ENCODE results near the gene DOCK3. TPM values are rescaled to one million over a fixed set of nuclear protein-coding genes. Genes with fewer than 3 reads are reported as not detected.

The DOCK3 gene
- polyA plus RNA-seq, 1 donor: 0.81 TPM

GRCh38 chr3:50978991-50979667, 304.4 kb downstream of the DOCK3 start:
- no peak for DNase-seq
- H3K4me3 ChIP-seq (ENCODE audit: low read length): no peak overlapping the region
- no peaks in the 10 kb centered on the region for H3K9me3 ChIP-seq (ENCODE audit: control insufficient read depth, low read depth, low read length)
- H3K36me3 ChIP-seq (ENCODE audit: control insufficient read depth, insufficient read depth, low read length): no peaks in the 10 kb centered on the region
- no peak overlapping the region for H3K27ac ChIP-seq (ENCODE audit: low read length)
- no peaks in the 10 kb centered on the region for H3K4me1 ChIP-seq (ENCODE audit: control insufficient read depth, insufficient read depth, low read length)
- WGBS (ENCODE audit: insufficient coverage, low lambda C conversion rate): no CpG with 5 or more reads among the region's 15 CpGs
- H3K27me3 ChIP-seq (ENCODE audit: control insufficient read depth, insufficient read depth, low read length): no peaks in the 10 kb centered on the region

- Histone ChIP-seq H3K4me3 (ENCODE audit: low read length) (no peak overlapping the region), H3K27ac (ENCODE audit: low read length) (no peak overlapping the region), H3K36me3 (ENCODE audit: control insufficient read depth, insufficient read depth, low read length) (no peaks in the 10 kb centered on the region), H3K9me3 (ENCODE audit: control insufficient read depth, low read depth, low read length) (no peaks in the 10 kb centered on the region), H3K4me1 (ENCODE audit: control insufficient read depth, insufficient read depth, low read length) (no peaks in the 10 kb centered on the region), H3K27me3 (ENCODE audit: control insufficient read depth, insufficient read depth, low read length) (no peaks in the 10 kb centered on the region)
- DNase-seq: no peak
- WGBS (ENCODE audit: insufficient coverage, low lambda C conversion rate): no CpG with 5 or more reads among the region's 9 CpGs
Measured at GRCh38 chr3:50982540-50983325, 308.0 kb downstream of the DOCK3 start.

DNA sequence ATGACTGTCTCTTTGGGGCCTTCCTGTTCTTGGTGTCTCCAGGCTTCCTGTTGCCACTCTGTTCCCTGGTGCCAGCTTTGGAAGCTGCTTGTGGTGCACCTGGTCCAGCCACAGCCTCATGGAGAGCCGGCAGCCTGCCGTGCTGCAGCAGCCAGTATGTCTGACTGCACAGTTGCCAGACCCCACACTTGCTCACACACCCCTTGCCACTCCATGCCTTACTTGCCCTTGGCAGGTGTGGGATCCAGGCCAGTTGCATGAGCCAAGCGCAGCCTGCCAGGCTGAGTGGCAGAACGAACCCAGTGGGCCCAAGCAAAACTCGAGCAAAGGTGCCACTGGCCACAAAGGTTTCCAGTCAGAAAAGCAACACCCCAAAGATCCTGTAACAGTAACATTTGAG, 309.2 kb downstream of the DOCK3 start:
- Histone ChIP-seq H3K27me3 (ENCODE audit: control insufficient read depth, insufficient read depth, low read length) (no peaks in the 10 kb centered on the region), H3K9me3 (ENCODE audit: control insufficient read depth, low read depth, low read length) (no peaks in the 10 kb centered on the region), H3K4me1 (ENCODE audit: control insufficient read depth, insufficient read depth, low read length) (no peaks in the 10 kb centered on the region), H3K4me3 (ENCODE audit: low read length) (no peak overlapping the region), H3K27ac (ENCODE audit: low read length) (no peak overlapping the region), H3K36me3 (ENCODE audit: control insufficient read depth, insufficient read depth, low read length) (no peaks in the 10 kb centered on the region)
- no peak for DNase-seq
- whole genome bisulfite sequencing (ENCODE audit: insufficient coverage, low lambda C conversion rate): no CpG with 5 or more reads among the region's 5 CpGs

DNA sequence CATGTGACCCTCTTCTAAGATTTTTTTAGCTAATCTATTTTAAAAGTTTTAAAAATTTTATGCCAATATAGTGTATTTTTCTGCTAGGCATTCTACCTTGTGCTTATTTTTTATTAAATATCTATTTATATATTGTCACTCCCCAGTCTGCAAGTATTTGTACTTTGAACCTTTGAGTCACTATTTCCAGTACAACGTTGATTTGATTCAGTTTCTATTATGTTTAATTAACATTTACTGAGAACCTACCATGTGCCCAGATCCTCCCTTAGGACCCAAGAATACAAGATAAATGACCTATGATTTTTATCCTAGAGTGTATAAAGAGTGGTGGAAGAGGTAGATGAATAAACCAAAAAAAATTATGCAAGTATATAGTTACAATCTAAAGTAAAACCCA, 311.2 kb downstream of the DOCK3 start:
- no peaks in the 10 kb centered on the region for H3K27me3 ChIP-seq (ENCODE audit: control insufficient read depth, insufficient read depth, low read length)
- H3K9me3 ChIP-seq (ENCODE audit: control insufficient read depth, low read depth, low read length): no peaks in the 10 kb centered on the region
- H3K27ac ChIP-seq (ENCODE audit: low read length): no peak overlapping the region
- no peak for DNase-seq
- 57% methylated on average over 1 of the region's 1 CpG for WGBS (ENCODE audit: insufficient coverage, low lambda C conversion rate)
- no peaks in the 10 kb centered on the region for H3K36me3 ChIP-seq (ENCODE audit: control insufficient read depth, insufficient read depth, low read length)
- no peak overlapping the region for H3K4me3 ChIP-seq (ENCODE audit: low read length)
- H3K4me1 ChIP-seq (ENCODE audit: control insufficient read depth, insufficient read depth, low read length): no peaks in the 10 kb centered on the region

GRCh38 chr3:50986726-50987125, 312.0 kb downstream of the DOCK3 start:
- no peak for DNase-seq
- 0% methylated on average over 1 of the region's 2 CpGs for WGBS (ENCODE audit: insufficient coverage, low lambda C conversion rate)

GRCh38 chr3:50994537-50994936, 319.8 kb downstream of the DOCK3 start:
- Histone ChIP-seq H3K4me1 (ENCODE audit: control insufficient read depth, insufficient read depth, low read length) (no peaks in the 10 kb centered on the region), H3K27me3 (ENCODE audit: control insufficient read depth, insufficient read depth, low read length) (no peaks in the 10 kb centered on the region), H3K9me3 (ENCODE audit: control insufficient read depth, low read depth, low read length) (peaks cover 3% of the 10 kb centered on the region), H3K4me3 (ENCODE audit: low read length) (no peak overlapping the region), H3K27ac (ENCODE audit: low read length) (no peak overlapping the region), H3K36me3 (ENCODE audit: control insufficient read depth, insufficient read depth, low read length) (no peaks in the 10 kb centered on the region)
- DNase-seq: no peak
- no CpG with 5 or more reads among the region's 1 CpG for WGBS (ENCODE audit: insufficient coverage, low lambda C conversion rate)

More at GRCh38 chr3:50986726-50987125, 312.0 kb downstream of the DOCK3 start:
- Histone ChIP-seq H3K4me1 (ENCODE audit: control insufficient read depth, insufficient read depth, low read length) (no peaks in the 10 kb centered on the region), H3K27me3 (ENCODE audit: control insufficient read depth, insufficient read depth, low read length) (no peaks in the 10 kb centered on the region), H3K9me3 (ENCODE audit: control insufficient read depth, low read depth, low read length) (peaks cover 3% of the 10 kb centered on the region), H3K4me3 (ENCODE audit: low read length) (no peak overlapping the region), H3K27ac (ENCODE audit: low read length) (no peak overlapping the region), H3K36me3 (ENCODE audit: control insufficient read depth, insufficient read depth, low read length) (no peaks in the 10 kb centered on the region)

DNA sequence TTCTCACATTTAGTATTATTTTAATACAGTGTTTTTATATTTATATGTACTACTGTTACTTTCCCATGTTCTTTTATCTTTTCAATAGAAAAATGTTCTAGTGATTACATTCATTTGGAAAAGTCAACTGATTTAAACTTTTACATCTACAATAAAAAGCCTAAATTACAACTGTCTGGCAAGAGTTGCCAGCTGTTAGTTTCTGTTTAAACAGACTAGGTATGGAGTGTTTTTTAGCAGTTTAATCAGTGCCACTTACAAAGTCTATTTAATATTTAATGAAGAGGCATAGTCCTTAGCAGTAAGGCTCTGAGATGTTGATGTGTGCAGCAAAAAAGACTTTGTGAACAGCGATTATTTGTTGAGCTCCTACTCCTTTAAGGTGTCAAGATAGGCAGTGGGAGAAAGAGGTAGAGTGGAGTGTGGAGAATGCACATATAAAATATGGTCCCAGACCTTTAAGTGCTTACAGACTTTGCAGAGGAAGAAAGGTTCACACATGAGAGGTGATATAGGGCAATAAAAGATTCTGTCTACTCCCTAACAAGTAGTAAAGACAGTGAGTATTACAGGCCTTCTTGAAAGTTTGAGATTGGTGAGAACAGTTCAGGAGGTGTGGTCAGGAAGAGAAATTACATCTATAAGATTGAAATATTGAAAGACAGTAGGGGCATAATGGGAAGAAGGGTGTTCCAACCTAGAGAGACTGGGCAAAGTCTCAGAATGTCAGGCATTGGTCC, 320.5 kb downstream of the DOCK3 start:
- Histone ChIP-seq H3K4me3 (ENCODE audit: low read length) (no peak overlapping the region), H3K4me1 (ENCODE audit: control insufficient read depth, insufficient read depth, low read length) (no peaks in the 10 kb centered on the region), H3K36me3 (ENCODE audit: control insufficient read depth, insufficient read depth, low read length) (no peaks in the 10 kb centered on the region), H3K27me3 (ENCODE audit: control insufficient read depth, insufficient read depth, low read length) (no peaks in the 10 kb centered on the region), H3K27ac (ENCODE audit: low read length) (no peak overlapping the region), H3K9me3 (ENCODE audit: control insufficient read depth, low read depth, low read length) (peaks cover 3% of the 10 kb centered on the region)
- no CpG with 5 or more reads among the region's 1 CpG for WGBS (ENCODE audit: insufficient coverage, low lambda C conversion rate)
- DNase-seq: no peak

DNA sequence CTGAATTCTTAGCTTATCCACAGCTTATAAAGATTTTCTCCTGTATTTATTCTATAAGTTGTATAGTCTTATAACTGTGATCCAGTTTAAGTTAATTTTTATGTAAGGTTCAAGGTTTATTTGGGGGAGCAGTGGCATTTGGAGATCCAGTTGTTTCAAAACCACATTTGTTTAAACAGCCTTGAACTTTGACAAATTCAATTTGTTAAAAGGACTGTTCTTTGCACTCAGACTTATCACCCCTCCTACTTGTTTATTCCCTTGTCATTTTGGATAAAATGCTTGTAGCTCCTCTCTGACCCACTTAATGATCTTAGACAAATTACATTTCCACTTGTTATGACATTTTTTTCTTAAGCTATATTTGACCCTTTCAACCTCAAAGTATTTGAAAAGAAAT, 327.8 kb downstream of the DOCK3 start:
- Histone ChIP-seq H3K36me3 (ENCODE audit: control insufficient read depth, insufficient read depth, low read length) (no peaks in the 10 kb centered on the region), H3K9me3 (ENCODE audit: control insufficient read depth, low read depth, low read length) (no peaks in the 10 kb centered on the region), H3K27ac (ENCODE audit: low read length) (no peak overlapping the region), H3K4me1 (ENCODE audit: control insufficient read depth, insufficient read depth, low read length) (no peaks in the 10 kb centered on the region), H3K27me3 (ENCODE audit: control insufficient read depth, insufficient read depth, low read length) (no peaks in the 10 kb centered on the region), H3K4me3 (ENCODE audit: low read length) (no peak overlapping the region)
- no peak for DNase-seq

DNA sequence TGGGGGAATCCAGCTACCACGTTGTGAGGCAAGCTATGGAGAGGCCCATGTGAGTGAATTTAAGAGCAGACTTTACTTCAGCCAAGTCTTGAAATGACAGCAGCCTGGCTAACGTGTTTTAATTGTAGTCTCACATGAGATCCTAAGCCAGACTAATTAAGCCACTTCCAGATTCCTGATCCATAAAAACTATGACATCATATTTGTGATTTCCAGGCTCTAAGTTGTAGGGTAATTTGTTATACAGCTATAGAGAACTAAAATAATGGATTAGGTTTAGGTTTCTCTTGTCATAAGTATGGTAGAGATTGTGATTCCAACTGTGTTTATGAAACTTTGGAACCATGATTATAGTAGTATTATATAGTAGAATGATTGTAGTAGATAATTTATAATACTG, 329.5 kb downstream of the DOCK3 start:
- Histone ChIP-seq H3K36me3 (ENCODE audit: control insufficient read depth, insufficient read depth, low read length) (no peaks in the 10 kb centered on the region), H3K4me3 (ENCODE audit: low read length) (no peak overlapping the region), H3K9me3 (ENCODE audit: control insufficient read depth, low read depth, low read length) (no peaks in the 10 kb centered on the region), H3K27me3 (ENCODE audit: control insufficient read depth, insufficient read depth, low read length) (no peaks in the 10 kb centered on the region), H3K4me1 (ENCODE audit: control insufficient read depth, insufficient read depth, low read length) (no peaks in the 10 kb centered on the region), H3K27ac (ENCODE audit: low read length) (no peak overlapping the region)
- DNase-seq: no peak
- no CpG with 5 or more reads among the region's 2 CpGs for WGBS (ENCODE audit: insufficient coverage, low lambda C conversion rate)

GRCh38 chr3:51024121-51024520, 349.4 kb downstream of the DOCK3 start:
- Histone ChIP-seq H3K27me3 (ENCODE audit: control insufficient read depth, insufficient read depth, low read length) (no peaks in the 10 kb centered on the region), H3K9me3 (ENCODE audit: control insufficient read depth, low read depth, low read length) (no peaks in the 10 kb centered on the region), H3K4me3 (ENCODE audit: low read length) (no peak overlapping the region), H3K27ac (ENCODE audit: low read length) (no peak overlapping the region), H3K36me3 (ENCODE audit: control insufficient read depth, insufficient read depth, low read length) (no peaks in the 10 kb centered on the region), H3K4me1 (ENCODE audit: control insufficient read depth, insufficient read depth, low read length) (no peaks in the 10 kb centered on the region)
- no peak for DNase-seq

Measured in large intestine (tissue), 3 donors.